GM19452 (cell line): ENCODE results near the gene SHISA6.

Source experiments
- ATAC-seq: cut with Tn5 transposase; IDR thresholded peaks from one replicate; pipeline ENCODE4 v1.9.1; 2021; ENCODE audit not compliant: unreplicated experiment

The SHISA6 gene

DNA sequence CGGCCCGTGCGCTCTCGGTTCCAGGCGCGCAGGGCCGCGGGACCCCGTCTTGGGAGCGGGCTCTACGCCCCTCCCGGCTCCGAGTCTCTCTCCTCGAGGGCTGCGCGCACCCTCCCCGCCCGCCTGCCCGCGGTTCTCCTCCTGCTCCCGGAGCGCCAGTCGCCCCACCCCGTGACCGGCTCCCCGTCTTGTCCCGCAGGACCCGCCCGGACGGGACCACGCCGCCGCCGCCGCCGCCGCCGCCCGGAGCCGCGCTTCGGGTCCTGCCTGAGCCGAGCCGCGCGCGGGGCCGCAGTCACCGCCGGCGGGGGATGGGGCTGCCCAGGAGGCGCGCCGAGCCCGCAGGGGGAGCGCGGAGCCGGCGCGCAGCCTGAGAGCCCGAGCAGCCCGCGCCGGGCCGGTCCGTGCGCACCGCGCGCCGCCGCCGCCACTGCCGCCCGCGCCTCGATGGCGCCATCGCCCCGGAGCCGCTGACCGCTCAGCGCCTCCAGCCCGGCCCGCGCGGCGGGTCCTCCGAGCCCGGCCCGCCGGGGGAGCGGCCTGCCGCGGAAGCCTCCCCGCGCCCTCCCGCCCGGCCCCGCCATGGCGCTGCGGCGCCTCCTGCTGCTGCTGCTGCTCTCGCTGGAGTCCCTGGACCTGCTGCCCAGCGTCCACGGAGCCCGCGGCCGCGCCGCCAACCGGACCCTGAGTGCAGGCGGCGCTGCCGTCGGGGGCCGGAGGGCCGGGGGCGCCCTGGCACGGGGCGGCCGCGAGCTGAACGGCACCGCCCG is at the start of gene SHISA6:
Gene SHISA6, plus strand, starts transcription at position 373 of the 770 bp plus-strand sequence.
- no peak for ATAC-seq

- no peak for ATAC-seq
Observed at GRCh38 chr17:11195801-11196200, 45.2 kb upstream of the SHISA6 start.

GRCh38 chr17:11204991-11205390 is 36.0 kb upstream of the SHISA6 start:
- no peak for ATAC-seq

DNA sequence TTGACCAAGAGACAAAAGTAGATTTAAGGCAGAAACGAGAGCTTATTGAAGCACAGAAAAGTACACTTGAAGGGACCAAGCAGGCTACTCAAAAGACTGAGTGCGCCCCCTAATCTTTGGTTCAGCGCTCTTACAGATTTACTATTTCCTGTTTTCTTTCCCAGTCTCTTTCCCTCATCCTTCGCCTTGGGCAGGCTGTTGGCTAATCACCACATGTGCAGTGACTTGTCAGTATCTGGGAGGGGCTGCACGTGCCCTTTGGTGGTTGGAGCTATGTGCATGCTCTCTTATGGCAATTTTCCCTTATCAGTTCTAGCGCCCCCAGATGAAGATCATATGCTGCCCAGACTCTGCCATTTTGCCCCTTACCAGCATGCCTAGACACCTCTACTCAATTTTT is 35.4 kb upstream of the SHISA6 start:
- no peak for ATAC-seq

GRCh38 chr17:11209906-11210305 is 31.1 kb upstream of the SHISA6 start:
- no peak for ATAC-seq

DNA sequence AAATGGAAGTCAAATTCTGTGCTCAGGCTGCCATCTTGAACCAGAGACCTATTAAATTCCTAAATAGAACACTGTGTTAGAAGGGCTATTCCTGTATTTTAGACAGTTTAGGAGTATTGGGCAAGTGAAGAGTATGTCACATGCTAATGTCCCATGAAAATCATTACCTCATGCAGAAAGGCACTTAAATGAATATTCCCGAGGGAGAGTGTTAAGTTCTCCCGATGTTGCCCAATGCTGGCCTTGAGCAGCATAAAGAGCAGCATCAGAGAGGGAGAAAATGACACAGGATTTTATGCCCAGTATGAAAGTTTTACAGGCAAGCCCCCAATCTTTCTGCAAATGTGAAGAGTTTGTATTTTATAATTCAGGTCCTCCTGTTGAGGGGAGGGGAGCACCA is 28.2 kb upstream of the SHISA6 start:
- no peak for ATAC-seq

GRCh38 chr17:11216976-11217375 is 24.0 kb upstream of the SHISA6 start:
- no peak for ATAC-seq

DNA sequence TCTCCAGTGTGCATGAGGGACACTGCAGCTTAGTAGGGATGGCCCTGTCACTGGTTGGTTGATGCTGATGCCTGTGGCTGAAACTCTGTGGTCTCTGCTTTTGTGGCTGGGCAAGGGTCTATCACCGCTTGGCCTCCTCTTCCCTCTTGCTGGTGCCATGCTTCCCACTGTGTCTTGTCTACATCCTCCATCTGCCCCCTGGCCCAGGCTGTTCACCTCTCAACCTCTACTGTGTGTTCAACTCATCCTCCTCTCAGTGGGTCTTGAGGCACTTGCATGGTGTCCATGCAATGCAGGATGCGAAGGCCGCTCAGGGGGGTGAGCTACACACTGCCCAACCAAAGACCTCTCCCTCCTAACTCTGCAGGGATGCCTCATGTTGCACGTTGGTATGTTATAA is 19.8 kb upstream of the SHISA6 start:
- no peak for ATAC-seq

DNA sequence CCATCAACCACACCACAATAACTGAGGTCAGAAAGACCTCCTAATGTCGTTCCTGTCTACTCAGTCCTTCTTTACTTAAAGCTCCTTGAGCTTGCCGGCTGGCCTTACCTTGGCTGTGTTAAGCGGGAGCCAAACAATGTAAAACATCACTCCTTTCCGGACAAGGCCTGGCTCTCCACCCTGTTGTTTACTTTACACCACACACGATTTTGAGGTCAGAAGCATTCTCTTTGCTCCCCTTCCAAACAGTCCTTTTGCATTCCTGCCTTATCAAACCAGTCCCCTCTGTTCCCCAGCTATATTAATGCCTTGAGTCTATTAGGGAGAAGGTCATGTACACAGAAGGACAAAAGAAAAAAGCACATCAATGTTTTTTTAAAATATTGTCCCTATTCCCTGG is 19.3 kb upstream of the SHISA6 start:
- ATAC-seq = no peak

DNA sequence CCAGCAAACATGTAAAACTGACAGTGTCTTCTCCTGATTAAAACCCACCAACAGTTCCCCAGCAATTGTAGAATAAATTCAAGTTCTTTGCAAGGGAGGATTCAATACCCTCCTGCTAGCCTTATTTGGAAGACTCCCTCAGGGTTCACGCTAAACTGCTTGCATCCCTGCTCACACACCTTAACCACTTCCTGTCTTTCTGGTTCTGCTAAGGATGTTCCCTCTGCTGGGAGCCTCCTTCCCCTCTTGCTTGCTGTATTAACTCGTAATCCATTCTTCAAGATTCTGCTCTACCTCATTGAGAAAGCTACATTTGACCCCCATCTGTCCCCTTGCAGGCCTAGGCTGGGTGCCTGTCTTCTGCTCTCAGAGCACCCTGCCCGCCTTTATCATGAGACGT is 2.3 kb upstream of the SHISA6 start:
- ATAC-seq = no peak

DNA sequence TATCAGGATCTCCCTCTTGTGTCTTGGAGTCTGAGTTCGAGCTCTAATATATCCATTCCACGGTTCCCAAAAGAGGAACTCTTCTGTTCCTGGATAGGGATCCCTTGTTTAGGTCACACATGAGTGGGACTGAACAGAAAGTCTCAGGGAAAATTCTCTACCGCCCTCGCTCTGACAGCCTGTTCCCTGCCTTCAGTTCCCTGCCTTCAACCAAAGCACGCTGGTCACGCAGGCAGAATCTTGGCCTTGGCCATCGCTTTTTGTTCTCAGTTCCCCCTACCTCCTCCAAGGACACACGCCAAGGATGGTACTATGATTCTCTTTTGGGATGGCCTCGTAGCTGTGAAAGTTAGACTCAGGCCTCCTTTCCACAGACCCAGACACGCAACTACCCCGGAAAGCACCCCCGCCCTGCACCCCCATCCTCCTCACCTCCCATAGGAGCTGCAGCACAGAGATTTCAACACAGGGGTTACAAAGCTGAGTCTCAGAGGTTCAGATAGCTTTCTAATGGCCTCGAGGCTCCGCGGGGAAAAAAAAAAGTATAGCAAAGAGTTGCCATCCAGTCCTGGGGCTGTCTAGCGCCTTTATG is 1.5 kb upstream of the SHISA6 start:
- no peak for ATAC-seq

- ATAC-seq = no peak
Observed at GRCh38 chr17:11240041-11240840, 772 bp upstream of the SHISA6 start.

DNA sequence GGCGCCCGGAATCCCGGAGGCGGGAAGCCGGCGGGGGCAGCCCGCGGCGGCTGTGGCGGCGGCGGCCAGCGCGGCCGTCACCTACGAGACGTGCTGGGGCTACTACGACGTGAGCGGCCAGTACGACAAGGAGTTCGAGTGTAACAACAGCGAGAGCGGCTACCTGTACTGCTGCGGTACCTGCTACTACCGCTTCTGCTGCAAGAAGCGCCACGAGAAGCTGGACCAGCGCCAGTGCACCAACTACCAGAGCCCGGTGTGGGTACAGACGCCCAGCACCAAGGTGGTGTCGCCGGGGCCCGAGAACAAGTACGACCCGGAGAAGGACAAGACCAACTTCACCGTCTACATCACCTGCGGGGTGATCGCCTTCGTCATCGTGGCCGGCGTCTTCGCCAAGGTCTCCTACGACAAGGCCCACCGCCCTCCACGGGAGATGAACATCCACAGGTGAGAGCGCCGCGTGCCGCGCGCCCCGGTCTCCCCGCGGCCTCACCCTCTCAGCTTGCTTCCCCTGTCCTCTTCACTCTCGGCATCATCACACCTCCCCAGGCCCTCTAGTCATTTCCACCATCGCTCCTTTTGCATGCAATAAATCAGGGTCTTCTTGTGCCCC is 706 bp downstream of the SHISA6 start:
- ATAC-seq = no peak

DNA sequence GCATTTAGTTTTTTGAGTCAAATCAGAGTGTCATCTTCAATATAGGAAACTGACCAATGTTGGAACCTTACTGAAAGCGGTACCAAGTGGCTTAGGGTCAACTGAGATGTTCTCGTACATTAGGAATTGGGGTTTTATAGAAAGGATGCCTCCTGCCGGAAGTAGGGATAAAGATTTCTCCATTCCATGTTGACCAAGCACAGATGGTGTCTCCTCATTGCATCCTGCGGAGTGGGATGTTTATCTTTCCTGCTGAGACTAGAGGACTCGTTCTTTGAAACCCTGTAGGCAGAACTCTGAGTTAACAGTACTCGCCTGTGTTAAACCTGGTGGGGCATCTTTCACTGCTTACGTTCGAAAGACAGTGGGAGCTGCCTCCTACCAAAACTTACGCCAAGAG is 1.4 kb downstream of the SHISA6 start:
- no peak for ATAC-seq

- no peak for ATAC-seq
Observed at GRCh38 chr17:11244776-11245175, 3.8 kb downstream of the SHISA6 start.

GRCh38 chr17:11245187-11245586 is 4.2 kb downstream of the SHISA6 start:
- ATAC-seq = no peak

GRCh38 chr17:11245791-11246190 is 4.8 kb downstream of the SHISA6 start:
- ATAC-seq = no peak

DNA sequence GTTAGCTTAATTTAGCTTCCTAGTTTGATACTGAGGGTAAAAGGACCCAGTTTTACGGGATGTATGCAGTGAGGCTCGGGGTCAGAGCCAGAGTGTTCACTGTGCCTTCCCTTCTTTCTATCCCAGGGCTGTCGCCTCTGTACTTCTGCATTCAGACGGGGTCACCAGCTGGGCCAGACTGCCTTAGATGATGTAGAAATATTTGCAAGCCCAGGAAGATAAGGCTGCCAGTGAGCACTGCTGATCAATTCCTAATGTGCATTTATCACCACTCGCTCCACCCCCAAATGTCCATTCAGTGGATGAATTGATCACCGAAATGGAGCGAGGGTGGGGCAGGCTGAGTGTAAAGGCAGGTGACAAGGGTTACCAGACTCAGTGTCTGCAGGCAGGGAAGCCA is 9.1 kb downstream of the SHISA6 start:
- ATAC-seq = no peak

DNA sequence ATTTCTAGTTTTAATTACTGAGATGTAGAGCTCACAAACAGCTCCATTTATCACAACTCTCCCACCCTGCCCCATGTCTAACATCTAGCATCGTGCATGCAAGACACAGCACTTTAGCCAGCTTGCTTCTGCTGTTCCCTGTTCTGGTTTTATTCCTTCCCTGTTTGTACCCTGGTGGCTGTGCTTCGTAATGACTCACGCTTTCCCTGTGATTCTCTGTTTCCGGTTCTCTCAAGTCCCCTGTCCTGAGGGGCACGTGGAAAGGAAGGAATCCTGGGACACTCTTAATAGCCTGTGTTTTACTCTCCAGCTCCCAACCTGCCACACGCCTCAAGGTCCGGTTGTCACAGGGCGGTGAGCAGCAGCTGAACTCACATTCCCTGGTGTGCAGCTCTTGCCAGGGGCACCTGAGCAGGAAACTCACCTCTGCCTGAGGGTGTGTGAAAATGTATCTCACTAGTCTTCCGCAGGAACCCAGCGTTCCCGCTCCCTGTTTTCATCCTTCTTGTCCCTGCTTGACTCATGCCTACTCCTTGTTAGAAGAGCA is 10.6 kb downstream of the SHISA6 start:
- no peak for ATAC-seq

DNA sequence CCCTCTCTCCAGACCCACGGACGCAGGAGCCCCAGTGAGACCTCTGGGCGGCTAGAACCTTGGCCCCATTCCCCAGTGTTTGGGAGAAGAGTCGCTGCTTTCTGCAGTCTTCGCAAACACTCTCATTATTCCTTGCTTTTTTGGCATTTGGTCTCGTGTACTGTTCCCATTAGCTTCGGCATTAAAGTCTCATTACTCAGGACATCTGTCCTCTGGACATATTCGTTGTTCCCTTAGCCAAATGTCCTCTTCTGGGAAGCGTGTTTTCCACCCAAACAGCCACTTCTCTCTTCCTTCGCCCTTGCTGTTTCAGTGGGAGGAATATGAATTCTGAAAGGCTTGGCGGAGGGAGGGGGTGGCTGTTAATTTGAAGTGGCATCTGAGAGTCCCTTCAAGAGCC is 11.1 kb downstream of the SHISA6 start:
- no peak for ATAC-seq

- no peak for ATAC-seq
Observed at GRCh38 chr17:11256877-11257276, 15.9 kb downstream of the SHISA6 start.
